Activated naive CD8-positive, alpha-beta T cell treated with anti-CD3 and anti-CD28 coated beads, Interleukin-2, amount 50 U/mL, for 16 hours (primary cell): ENCODE results near the gene ABHD14A.

Experiments used
- DNase-seq: peaks from one replicate; pipeline ENCODE4 v3.0.0-alpha.2; 2020; ENCODE audit warnings: low read depth, low spot score

Gene ABHD14A

GRCh38 chr3:51941463-51941797 is 33.4 kb upstream of the ABHD14A start:
- no peak for DNase-seq

- DNase-seq, result peak; percentile 100
Observed at GRCh38 chr3:51941798-51942602, 32.9 kb upstream of the ABHD14A start, which contains the start of the genes PARP3 and RRP9. Gene PARP3, plus strand, starts transcription at chr3:51942363. Its CDS starts 993 bp downstream, at chr3:51943356. Gene RRP9, minus strand, starts transcription at chr3:51941904. Its CDS starts 37 bp downstream, at chr3:51941867.

- DNase-seq, result peak; percentile 46
Observed at GRCh38 chr3:51942603-51943450, 32.0 kb upstream of the ABHD14A start.

- DNase-seq, result no peak
Observed at GRCh38 chr3:51943451-51944391, 31.1 kb upstream of the ABHD14A start.

- DNase-seq, result no peak
Observed at GRCh38 chr3:51944451-51945021, 30.3 kb upstream of the ABHD14A start.

GRCh38 chr3:51945031-51945840 is 29.6 kb upstream of the ABHD14A start:
- DNase-seq, result no peak

GRCh38 chr3:51945926-51946705 is 28.7 kb upstream of the ABHD14A start:
- DNase-seq, result no peak

GRCh38 chr3:51946796-51947195 is 28.1 kb upstream of the ABHD14A start:
- DNase-seq, result no peak

GRCh38 chr3:51947215-51947900 is 27.5 kb upstream of the ABHD14A start:
- no peak for DNase-seq

- DNase-seq, result no peak
Observed at GRCh38 chr3:51948016-51948580, 26.8 kb upstream of the ABHD14A start.

GRCh38 chr3:51949121-51949520 is 25.7 kb upstream of the ABHD14A start:
- no peak for DNase-seq

- no peak for DNase-seq
Observed at GRCh38 chr3:51950899-51951298, 24.0 kb upstream of the ABHD14A start.

- no peak for DNase-seq
Observed at GRCh38 chr3:51953445-51953844, 21.4 kb upstream of the ABHD14A start.

GRCh38 chr3:51954105-51954504 is 20.8 kb upstream of the ABHD14A start:
- no peak for DNase-seq

- DNase-seq, result no peak
Observed at GRCh38 chr3:51954713-51955112, 20.2 kb upstream of the ABHD14A start.

GRCh38 chr3:51955175-51955892 is 19.5 kb upstream of the ABHD14A start, which contains the start of gene GPR62:
Gene GPR62, plus strand, starts transcription at chr3:51955381. Its CDS starts 272 bp downstream, at chr3:51955653.
- DNase-seq, result no peak

GRCh38 chr3:51955893-51956770 is 18.7 kb upstream of the ABHD14A start:
- no peak for DNase-seq
